Left lobe of liver (tissue), 2 donors: Measurements from ENCODE around the gene MTRFR. TPM values are rescaled to one million over a fixed set of nuclear protein-coding genes. Genes with fewer than 3 reads are reported as not detected.

Source experiments
- ATAC-seq: fragments of 200-7000 bp; cut with Tn5 transposase; one replicate; pipeline ENCODE4 v1.9.1; 2020; ENCODE audit warnings: mild to moderate bottlenecking, moderate library complexity
- DNase-seq: peaks from one replicate; pipeline ENCODE4 v3.0.0-alpha.2; 2020; ENCODE audit warnings: low spot score
- total RNA-seq: library from RNA; stranded (reverse); gene quantifications from one replicate; pipeline ENCODE4 v1.2.1, GENCODE V29; 2021
- donor health status: DM: no; HTN: no; CAD: no; lungs with moderate emphysema.
- donor health status: DM: no; HTN: yes; CAD: no.

MTRFR gene
- total RNA-seq, 1 donor from 2014 or later: 7.4 TPM

GRCh38 chr12:123269896-123270213 is 36.6 kb downstream of the MTRFR start:
- ATAC-seq: peak; percentile 6
- DNase-seq: no peak

GRCh38 chr12:123270214-123271000 is 37.2 kb downstream of the MTRFR start:
- ATAC-seq (no peak), DNase-seq (no peak)

- ATAC-seq (peak; percentile 84), DNase-seq (peak; percentile 75)
Observed at GRCh38 chr12:123271001-123271668, 37.9 kb downstream of the MTRFR start.

GRCh38 chr12:123273166-123273565 is 39.9 kb downstream of the MTRFR start:
- no peak for DNase-seq
- no peak for ATAC-seq

GRCh38 chr12:123278101-123278627 is 44.9 kb downstream of the MTRFR start:
- peak; percentile 13 for ATAC-seq
- no peak for DNase-seq

- DNase-seq (no peak), ATAC-seq (no peak)
Observed at GRCh38 chr12:123280971-123281370, 47.7 kb downstream of the MTRFR start.

- DNase-seq (no peak), ATAC-seq (no peak)
Observed at GRCh38 chr12:123282111-123282510, 48.9 kb downstream of the MTRFR start.

- ATAC-seq (no peak), DNase-seq (no peak)
Observed at GRCh38 chr12:123283461-123283860, 50.2 kb downstream of the MTRFR start.

- DNase-seq (no peak), ATAC-seq (no peak)
Observed at GRCh38 chr12:123284669-123285068, 51.4 kb downstream of the MTRFR start.

- ATAC-seq: no peak
- no peak for DNase-seq
Observed at GRCh38 chr12:123286652-123287373, 53.6 kb downstream of the MTRFR start.

GRCh38 chr12:123288751-123289346 is 55.6 kb downstream of the MTRFR start:
- no peak for DNase-seq
- no peak for ATAC-seq

GRCh38 chr12:123289911-123290310 is 56.7 kb downstream of the MTRFR start:
- DNase-seq: no peak
- no peak for ATAC-seq

- peak; percentile 59 for DNase-seq
- ATAC-seq: peak; percentile 90
Observed at GRCh38 chr12:123293178-123293760, 60.0 kb downstream of the MTRFR start.

- DNase-seq (no peak), ATAC-seq (no peak)
Observed at GRCh38 chr12:123305136-123305535, 71.9 kb downstream of the MTRFR start.

GRCh38 chr12:123306200-123306599 is 73.0 kb downstream of the MTRFR start:
- DNase-seq (no peak), ATAC-seq (no peak)

Other genes with a start within 250 kb of the MTRFR start
- gene PITPNM2, start 82.3 kb upstream of the MTRFR start, total RNA-seq: 19.2 TPM
- gene MPHOSPH9, start 295 bp upstream of the MTRFR start, total RNA-seq: 22.2 TPM
- gene CDK2AP1, start 38.4 kb downstream of the MTRFR start, total RNA-seq: 31.3 TPM
- gene SBNO1, start 131.4 kb downstream of the MTRFR start, total RNA-seq: 13.8 TPM
- gene KMT5A, start 150.7 kb downstream of the MTRFR start, total RNA-seq: 14.7 TPM
- 2.7 TPM for gene RILPL2, start 203.2 kb downstream of the MTRFR start, total RNA-seq
- gene SNRNP35, start 224.7 kb downstream of the MTRFR start, total RNA-seq: 7.6 TPM